GM18505 (cell line): ENCODE measurements around the gene PJA2.
"Not testable (repeated sequence)": the region's sequence is repeated elsewhere in the genome, so short reads cannot be mapped to it uniquely, and the experiment has no call there.

Experiments
- ATAC-seq: cut with Tn5 transposase; IDR thresholded peaks from one replicate; pipeline ENCODE4 v1.9.1; 2021; ENCODE audit not compliant: unreplicated experiment
- POLR2A ChIP-seq: IDR thresholded peaks from 4 replicates; pipeline ENCODE4 v1.6.1; 2011; ENCODE audit warnings: borderline replicate concordance; ENCODE audit not compliant: insufficient read depth, insufficient read length; ENCODE audit errors: extremely low read depth

Gene PJA2

GRCh38 chr5:109304309-109304708, 105.5 kb downstream of the PJA2 start:
- TF ChIP-seq POLR2A: no peak
- ATAC-seq: no peak

DNA sequence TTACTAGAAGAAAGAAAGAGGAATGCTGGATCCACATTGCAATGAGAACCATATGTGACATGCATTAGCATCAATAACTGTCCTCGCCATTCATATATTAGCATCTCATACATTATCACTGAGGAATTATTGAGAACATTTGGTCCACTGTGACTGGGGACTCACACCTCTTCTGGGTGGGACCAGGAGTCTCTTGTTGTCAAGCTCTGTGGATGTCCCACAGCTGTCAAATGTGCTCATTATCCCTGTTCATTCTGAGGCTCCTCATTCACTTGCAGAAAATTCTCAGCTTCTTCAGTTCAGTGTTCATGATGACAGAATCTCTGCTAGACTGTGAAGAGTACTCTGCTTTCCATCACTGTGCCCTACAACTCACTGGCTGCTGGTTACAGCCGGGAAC, 109.4 kb downstream of the PJA2 start:
- no peak for TF ChIP-seq POLR2A

GRCh38 chr5:109299557-109299956, 110.2 kb downstream of the PJA2 start:
- no peak for ATAC-seq
- no peak for TF ChIP-seq POLR2A

More for the DNA sequence above, 109.4 kb downstream of the PJA2 start:
- ATAC-seq: no peak

DNA sequence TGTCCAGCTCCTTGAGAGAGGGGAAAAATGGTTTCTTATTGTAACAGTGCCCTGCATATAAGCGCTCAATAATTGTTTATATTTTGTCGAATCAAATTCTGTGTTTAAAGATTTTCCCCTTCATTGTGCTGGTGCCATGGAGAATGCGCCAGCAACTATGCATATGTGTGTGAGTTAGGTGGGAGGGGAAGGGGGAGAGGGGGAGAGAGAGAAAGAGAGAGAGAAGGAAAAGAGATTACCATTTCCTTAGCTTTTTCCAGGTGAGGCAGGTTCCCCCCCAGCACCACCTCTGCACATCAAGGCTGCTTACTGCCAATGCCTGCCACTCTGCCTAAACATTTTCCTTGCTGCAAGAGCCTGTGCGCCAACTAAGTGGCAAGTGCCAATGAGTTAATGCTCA, 111.0 kb downstream of the PJA2 start:
- TF ChIP-seq POLR2A: no peak
- ATAC-seq: no peak

DNA sequence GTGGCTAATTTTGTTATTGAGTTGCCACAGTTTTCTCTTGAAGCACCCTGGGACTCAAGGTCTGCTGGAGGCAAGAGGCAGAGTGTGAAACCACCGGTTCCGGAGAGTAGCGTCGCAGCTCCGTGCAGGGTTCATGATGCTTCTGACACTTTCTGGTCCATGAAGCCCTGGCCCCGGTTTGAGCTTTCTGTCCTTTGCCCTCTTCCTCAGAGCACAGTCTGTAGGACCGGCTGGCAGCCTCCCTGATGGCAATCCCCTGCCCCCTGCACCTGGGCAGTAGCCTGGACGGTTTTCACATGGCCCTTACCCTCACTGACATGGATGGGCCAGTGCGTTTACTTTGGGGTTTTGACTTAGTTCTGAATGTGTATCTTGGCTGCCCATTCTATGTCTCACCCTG, 111.9 kb downstream of the PJA2 start:
- no peak for TF ChIP-seq POLR2A
- ATAC-seq: no peak

GRCh38 chr5:109291090-109291489, 118.7 kb downstream of the PJA2 start:
- no peak for ATAC-seq

GRCh38 chr5:109290231-109290630, 119.5 kb downstream of the PJA2 start:
- ATAC-seq: no peak

More at GRCh38 chr5:109291090-109291489, 118.7 kb downstream of the PJA2 start:
- TF ChIP-seq POLR2A: no peak

DNA sequence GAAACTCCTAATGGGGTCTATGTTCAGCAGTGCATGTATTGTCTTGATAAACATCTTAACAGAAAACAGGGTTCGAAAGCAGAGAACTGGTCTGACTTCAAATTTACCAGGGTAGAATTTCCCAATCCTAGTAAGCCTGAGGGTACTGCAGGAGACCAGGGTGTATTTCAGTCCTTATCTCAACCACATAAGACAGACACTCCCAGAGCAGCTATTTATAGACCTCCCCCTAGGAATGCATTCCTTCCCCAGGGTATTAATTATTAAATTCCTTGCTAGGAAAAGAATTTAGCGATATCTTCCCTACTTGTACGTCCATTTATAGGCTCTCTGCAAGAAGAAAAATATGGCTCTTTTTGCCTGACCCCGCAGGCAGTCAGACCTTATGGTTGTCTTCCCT, 123.1 kb downstream of the PJA2 start:
- ATAC-seq: not testable (repeated sequence)

More at GRCh38 chr5:109290231-109290630, 119.5 kb downstream of the PJA2 start:
- no peak for TF ChIP-seq POLR2A
